SK-N-SH treated with all-trans-retinoic acid at 6 μM for 48 hours (cell line): Measurements from ENCODE around the gene CHST12.

Experiments used
- ATAC-seq: fragments of 200-7000 bp; cut with Tn5 transposase; 3 replicates; pipeline ENCODE4 v1.9.1; 2020; ENCODE audit warnings: mild to moderate bottlenecking, moderate library complexity
- ARNTL ChIP-seq: fragments of 450-650 bp; formaldehyde crosslinking; IDR thresholded peaks from 2 replicates; pipeline ENCODE4 v1.5.0; 2020; ENCODE audit warnings: low read depth, mild to moderate bottlenecking, moderate library complexity, borderline replicate concordance
- BACH2 ChIP-seq: fragments of 250-450 bp; sonication (Bioruptor Pico); IDR thresholded peaks from 2 replicates; pipeline ENCODE4 v1.9.0; 2021; ENCODE audit warnings: mild to moderate bottlenecking, borderline replicate concordance
- CREB5 ChIP-seq: fragments of 250-450 bp; sonication (Bioruptor Pico); IDR thresholded peaks from 2 replicates; pipeline ENCODE4 v1.5.1; 2020; ENCODE audit warnings: low read depth, mild to moderate bottlenecking, moderate library complexity
- CSDC2 ChIP-seq: fragments of 250-450 bp; sonication (Bioruptor Pico); IDR thresholded peaks from 2 replicates; pipeline ENCODE4 v1.5.0; 2020; ENCODE audit warnings: mild to moderate bottlenecking, moderate library complexity
- CSRNP3 ChIP-seq: fragments of 250-450 bp; sonication (Bioruptor Pico); IDR thresholded peaks from 2 replicates; pipeline ENCODE4 v1.5.1; 2021; ENCODE audit warnings: mild to moderate bottlenecking, moderate library complexity
- ESRRG ChIP-seq: fragments of 250-450 bp; sonication (Bioruptor Pico); IDR thresholded peaks from 2 replicates; pipeline ENCODE4 v1.6.1; 2021; ENCODE audit warnings: mild to moderate bottlenecking
- GLIS3 ChIP-seq: fragments of 250-450 bp; sonication (Bioruptor Pico); IDR thresholded peaks from 2 replicates; pipeline ENCODE4 v1.5.0; 2020; ENCODE audit warnings: mild to moderate bottlenecking, moderate library complexity
- ISL1 ChIP-seq: fragments of 250-450 bp; sonication (Bioruptor Pico); IDR thresholded peaks from 2 replicates; pipeline ENCODE4 v2.1.2; 2022; ENCODE audit warnings: mild to moderate bottlenecking, moderate library complexity
- PATZ1 ChIP-seq: fragments of 250-450 bp; sonication (Bioruptor Pico); IDR thresholded peaks from 2 replicates; pipeline ENCODE4 v1.8.0; 2020; ENCODE audit warnings: mild to moderate bottlenecking, moderate library complexity, borderline replicate concordance
- POU6F1 ChIP-seq: fragments of 250-450 bp; sonication (Bioruptor Pico); IDR thresholded peaks from 2 replicates; pipeline ENCODE4 v1.8.0; 2021; ENCODE audit warnings: low read depth, mild to moderate bottlenecking, moderate library complexity, borderline replicate concordance
- PPARA ChIP-seq: fragments of 250-450 bp; sonication (Bioruptor Pico); IDR thresholded peaks from 2 replicates; pipeline ENCODE4 v1.5.0; 2020; ENCODE audit warnings: mild to moderate bottlenecking, borderline replicate concordance
- RARB ChIP-seq: fragments of 250-450 bp; sonication (Bioruptor Pico); IDR thresholded peaks from 2 replicates; pipeline ENCODE4 v1.8.0; 2021; ENCODE audit warnings: mild to moderate bottlenecking, moderate library complexity
- TCF4 ChIP-seq: fragments of 250-450 bp; sonication (Bioruptor Pico); IDR thresholded peaks from 2 replicates; pipeline ENCODE4 v1.8.0; 2021; ENCODE audit warnings: mild to moderate bottlenecking, moderate library complexity, borderline replicate concordance
- TSHZ2 ChIP-seq: fragments of 250-450 bp; sonication (Bioruptor Pico); IDR thresholded peaks from 2 replicates; pipeline ENCODE4 v1.5.0; 2020; ENCODE audit warnings: mild to moderate bottlenecking, moderate library complexity
- ZC3H10 ChIP-seq: fragments of 250-450 bp; sonication (Bioruptor Pico); IDR thresholded peaks from 2 replicates; pipeline ENCODE4 v1.5.1; 2021; ENCODE audit warnings: mild to moderate bottlenecking, moderate library complexity
- ZFP3 ChIP-seq: fragments of 250-450 bp; sonication (Bioruptor Pico); IDR thresholded peaks from 2 replicates; pipeline ENCODE4 v1.5.0; 2020; ENCODE audit warnings: mild to moderate bottlenecking, moderate library complexity
- ZFP30 ChIP-seq: fragments of 450-650 bp; formaldehyde crosslinking; IDR thresholded peaks from 2 replicates; pipeline ENCODE4 v1.5.0; 2022; ENCODE audit warnings: mild to moderate bottlenecking, moderate library complexity
- ZNF565 ChIP-seq: fragments of 450-650 bp; formaldehyde crosslinking; conservative IDR thresholded peaks from 2 replicates; pipeline ENCODE4 v1.5.0; 2020; ENCODE audit warnings: low read depth, mild to moderate bottlenecking, moderate library complexity
- ZNF8 ChIP-seq: fragments of 450-650 bp; formaldehyde crosslinking; IDR thresholded peaks from 2 replicates; pipeline ENCODE4 v1.5.0; 2020; ENCODE audit warnings: mild to moderate bottlenecking, moderate library complexity

The CHST12 gene

GRCh38 chr7:2496375-2496774 is 93.0 kb downstream of the CHST12 start:
- no peak for ATAC-seq
- TF ChIP-seq ZFP30 (CRISPR knock-in tag): no peak
- TF ChIP-seq PATZ1 (CRISPR knock-in tag): no peak
- no peak for TF ChIP-seq GLIS3 (CRISPR knock-in tag)
- no peak for TF ChIP-seq RARB
- TF ChIP-seq ZNF565 (CRISPR knock-in tag): no peak
- TF ChIP-seq ESRRG (CRISPR knock-in tag): no peak
- TF ChIP-seq ARNTL (CRISPR knock-in tag): no peak
- TF ChIP-seq TSHZ2 (CRISPR knock-in tag): no peak
- no peak for TF ChIP-seq ZNF8 (CRISPR knock-in tag)
- no peak for TF ChIP-seq CSRNP3 (CRISPR knock-in tag)
- no peak for TF ChIP-seq ZFP3 (CRISPR knock-in tag)
- TF ChIP-seq ISL1: no peak
- no peak for TF ChIP-seq ZC3H10 (CRISPR knock-in tag)
- no peak for TF ChIP-seq TCF4
- TF ChIP-seq BACH2: no peak
- no peak for TF ChIP-seq CREB5 (CRISPR knock-in tag)
- TF ChIP-seq PPARA (CRISPR knock-in tag): no peak

- no peak for ATAC-seq
- peak; percentile 98 for TF ChIP-seq ZFP3 (CRISPR knock-in tag)
- no peak for TF ChIP-seq ZFP30 (CRISPR knock-in tag)
- TF ChIP-seq, all 23 proteins: peak for 1
Measured at GRCh38 chr7:2497065-2497464, 93.7 kb downstream of the CHST12 start.

GRCh38 chr7:2497500-2498336 is 94.3 kb downstream of the CHST12 start:
- TF ChIP-seq POU6F1 (CRISPR knock-in tag) (no peak), TSHZ2 (CRISPR knock-in tag) (no peak), CSDC2 (no peak), ZC3H10 (CRISPR knock-in tag) (no peak), TCF4 (no peak), ESRRG (CRISPR knock-in tag) (no peak)
- ATAC-seq: no peak
